Measurements from ENCODE around the gene SLC38A5. TPM values are rescaled to one million over a fixed set of nuclear protein-coding genes. Genes with fewer than 3 reads are reported as not detected.

The SLC38A5 gene
- total and polyA plus RNA-seq, 2 donors (not counting 1 experiment from before 2014, with no cell fraction given) = 8.3 to 21.5 TPM

DNA sequence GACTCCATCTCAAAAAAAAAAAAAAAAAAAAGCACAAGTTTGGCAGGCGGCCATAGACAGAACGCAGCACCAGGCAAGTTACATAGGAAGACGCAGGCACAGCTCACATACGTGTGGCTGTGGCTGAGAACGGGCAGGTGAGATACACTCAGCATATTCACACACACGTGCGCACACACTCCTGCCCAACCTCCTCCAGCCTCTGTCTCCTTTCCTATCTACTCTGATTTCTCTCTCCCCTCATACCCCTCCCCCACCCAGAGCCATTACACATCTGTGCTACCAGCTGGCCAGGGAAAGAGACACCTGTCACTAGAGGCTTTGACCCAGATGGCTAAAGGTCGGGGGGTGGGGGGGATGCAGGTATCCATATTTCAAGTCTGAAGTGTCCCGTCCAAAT is 2.2 kb upstream of the SLC38A5 start:
- DNase-seq (ENCODE audit: low read depth in 2 of 2) = no peak
- H3K4me3 ChIP-seq (replicated peaks in 1 of 4; ENCODE audit: control extremely low read depth in 1 of 4, insufficient read depth in 1 of 4, low read depth in 3 of 4, low read length in 4 of 4) = no peak overlapping the region
- H3K9me3 ChIP-seq (ENCODE audit: control insufficient read depth, insufficient read depth, low read depth, low read length) = no peaks in the 10 kb centered on the region
- H3K4me2 ChIP-seq (ENCODE audit: extremely low read depth, insufficient read depth, low read length) = no peak overlapping the region
- H3K79me2 ChIP-seq (ENCODE audit: control insufficient read depth, insufficient read depth, low read length) = peaks cover 12% of the 10 kb centered on the region
- no peaks in the 10 kb centered on the region for H4K20me1 ChIP-seq (ENCODE audit: control insufficient read depth, extremely low read depth, insufficient read depth, low read length)
- H3K27me3 ChIP-seq (ENCODE audit: control insufficient read depth, insufficient read depth, low read length) = no peaks in the 10 kb centered on the region
- H3K36me3 ChIP-seq (ENCODE audit: control insufficient read depth, insufficient read depth, low read length) = no peaks in the 10 kb centered on the region
- H3K4me1 ChIP-seq (ENCODE audit: control insufficient read depth, extremely low read depth, insufficient read depth, low read length) = peaks cover 3% of the 10 kb centered on the region
- H3K27ac ChIP-seq (ENCODE audit: insufficient read depth, low read length) = no peak overlapping the region
- no peak for TF ChIP-seq CTCF (conservative IDR thresholded peaks at IDR 0.05 in 1 of 2, IDR thresholded peaks at IDR 0.05 in 1 of 2; ENCODE audit: low read depth in 1 of 2, low read length in 2 of 2)
- no peak for TF ChIP-seq EZH2 (IDR thresholded peaks at IDR 0.05; ENCODE audit: low read length, missing control alignments)
- H2AFZ ChIP-seq (ENCODE audit: low read length) = no peak overlapping the region
- no peak overlapping the region for H3K9ac ChIP-seq (ENCODE audit: insufficient read depth, low read length)

DNA sequence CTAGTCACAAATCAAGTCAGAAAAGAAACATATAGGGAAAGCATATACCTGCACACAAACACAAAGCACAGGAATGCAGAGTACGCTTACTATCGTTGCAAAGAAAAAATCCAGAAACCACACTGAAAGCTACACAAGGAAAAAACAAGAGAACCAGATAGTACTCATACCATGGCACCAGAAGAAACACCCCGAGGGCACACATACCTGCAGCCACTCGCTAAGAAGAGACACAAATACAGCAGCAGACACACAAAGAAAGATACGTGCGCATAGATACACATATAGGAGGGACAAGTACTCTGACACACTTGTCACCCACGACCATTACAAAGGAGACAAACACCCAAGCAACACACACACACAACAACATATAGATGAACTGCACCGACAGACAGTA is 1.4 kb upstream of the SLC38A5 start:
- no peaks in the 10 kb centered on the region for H3K36me3 ChIP-seq (ENCODE audit: control insufficient read depth, insufficient read depth, low read length)
- H3K9ac ChIP-seq (ENCODE audit: insufficient read depth, low read length) = no peak overlapping the region
- TF ChIP-seq CTCF (conservative IDR thresholded peaks at IDR 0.05 in 1 of 2, IDR thresholded peaks at IDR 0.05 in 1 of 2; ENCODE audit: low read depth in 1 of 2, low read length in 2 of 2) = no peak
- TF ChIP-seq EZH2 (IDR thresholded peaks at IDR 0.05; ENCODE audit: low read length, missing control alignments) = no peak

DNA sequence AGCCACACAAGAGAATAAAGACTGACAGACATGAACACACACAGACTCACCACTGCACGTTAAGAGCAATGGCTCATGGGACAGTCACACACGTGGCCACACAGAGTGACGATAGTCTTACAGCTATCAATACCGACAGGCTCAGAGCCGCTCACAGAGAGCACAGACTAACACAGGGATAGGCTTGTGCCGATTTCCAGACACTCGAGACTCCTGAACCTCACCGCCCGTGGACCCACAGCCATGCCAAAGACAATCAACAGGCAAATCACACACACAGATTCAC is 716 bp upstream of the SLC38A5 start:
- Histone ChIP-seq H3K9me3 (ENCODE audit: control insufficient read depth, insufficient read depth, low read depth, low read length) (no peaks in the 10 kb centered on the region), H4K20me1 (ENCODE audit: control insufficient read depth, extremely low read depth, insufficient read depth, low read length) (no peaks in the 10 kb centered on the region), H3K79me2 (ENCODE audit: control insufficient read depth, insufficient read depth, low read length) (no peaks in the 10 kb centered on the region), H3K27me3 (ENCODE audit: control insufficient read depth, insufficient read depth, low read length) (no peaks in the 10 kb centered on the region), H3K36me3 (ENCODE audit: control insufficient read depth, insufficient read depth, low read length) (no peaks in the 10 kb centered on the region), H3K27ac (ENCODE audit: insufficient read depth, low read length) (no peak overlapping the region), H2AFZ (ENCODE audit: low read length) (no peak overlapping the region), H3K4me3 (replicated peaks in 1 of 4; ENCODE audit: control extremely low read depth in 1 of 4, insufficient read depth in 1 of 4, low read depth in 3 of 4, low read length in 4 of 4) (no peak overlapping the region), H3K4me1 (ENCODE audit: control insufficient read depth, extremely low read depth, insufficient read depth, low read length) (peaks cover 3% of the 10 kb centered on the region), H3K4me2 (ENCODE audit: extremely low read depth, insufficient read depth, low read length) (no peak overlapping the region), H3K9ac (ENCODE audit: insufficient read depth, low read length) (no peak overlapping the region)
- no peak for DNase-seq (ENCODE audit: low read depth in 2 of 2)
- no peak for TF ChIP-seq CTCF (conservative IDR thresholded peaks at IDR 0.05 in 1 of 2, IDR thresholded peaks at IDR 0.05 in 1 of 2; ENCODE audit: low read depth in 1 of 2, low read length in 2 of 2)
- TF ChIP-seq EZH2 (IDR thresholded peaks at IDR 0.05; ENCODE audit: low read length, missing control alignments) = no peak

More for the DNA sequence above, 1.4 kb upstream of the SLC38A5 start:
- H3K27ac ChIP-seq (ENCODE audit: insufficient read depth, low read length) = no peak overlapping the region
- H4K20me1 ChIP-seq (ENCODE audit: control insufficient read depth, extremely low read depth, insufficient read depth, low read length) = no peaks in the 10 kb centered on the region
- H3K4me3 ChIP-seq (replicated peaks in 1 of 4; ENCODE audit: control extremely low read depth in 1 of 4, insufficient read depth in 1 of 4, low read depth in 3 of 4, low read length in 4 of 4) = no peak overlapping the region
- peaks cover 4% of the 10 kb centered on the region for H3K79me2 ChIP-seq (ENCODE audit: control insufficient read depth, insufficient read depth, low read length)
- no peak overlapping the region for H2AFZ ChIP-seq (ENCODE audit: low read length)
- no peaks in the 10 kb centered on the region for H3K9me3 ChIP-seq (ENCODE audit: control insufficient read depth, insufficient read depth, low read depth, low read length)
- H3K4me2 ChIP-seq (ENCODE audit: extremely low read depth, insufficient read depth, low read length) = no peak overlapping the region
- no peaks in the 10 kb centered on the region for H3K27me3 ChIP-seq (ENCODE audit: control insufficient read depth, insufficient read depth, low read length)
- no peak for DNase-seq (ENCODE audit: low read depth in 2 of 2)
- H3K4me1 ChIP-seq (ENCODE audit: control insufficient read depth, extremely low read depth, insufficient read depth, low read length) = peaks cover 3% of the 10 kb centered on the region
